ENCODE measurements around the gene GLTP. TPM values are rescaled to one million over a fixed set of nuclear protein-coding genes. Genes with fewer than 3 reads are reported as not detected.

The GLTP gene
- total RNA-seq, 1 experiment from 2014 or later, result 15.5 TPM

GRCh38 chr12:109860977-109861376 is 19.4 kb downstream of the GLTP start:
- Mint-ChIP-seq H3K4me1 (peaks cover 7 to 11% of the 10 kb centered on the region in 2 experiments), H3K4me3 (no peak overlapping the region), H3K27me3 (ENCODE audit: low read depth) (no peaks in the 10 kb centered on the region), H3K36me3 (ENCODE audit: insufficient read depth in 1 of 3, low read depth in 3 of 3) (peaks cover 0 to 5% (median 2%) of the 10 kb centered on the region in 3 experiments; a peak in 5 of 7 replicates), H3K9me3 (no peaks in the 10 kb centered on the region), H3K27ac (no peak overlapping the region)
- Histone ChIP-seq H3K23me2 (ENCODE audit: insufficient read length, low read depth, low read length, poor library complexity, severe bottlenecking) (no peaks in the 10 kb centered on the region), H3T11ph (ENCODE audit: low read length) (no peak overlapping the region), H3K27me3 (ENCODE audit: insufficient read depth, low read length) (no peaks in the 10 kb centered on the region), H3K23ac (ENCODE audit: insufficient read length, low read depth, low read length) (no peak overlapping the region), H3K79me2 (ENCODE audit: insufficient read depth, low read length) (no peaks in the 10 kb centered on the region), H2BK5ac (ENCODE audit: insufficient read length, low read length) (no peak overlapping the region), H4K91ac (ENCODE audit: insufficient read length, low read depth, low read length) (no peak overlapping the region), H3K56ac (ENCODE audit: insufficient read length, low read depth, low read length) (no peak overlapping the region), H2BK120ac (ENCODE audit: low read depth, low read length, poor library complexity, severe bottlenecking) (no peak overlapping the region), H3K18ac (ENCODE audit: insufficient read length, low read depth, low read length) (no peak overlapping the region), H3K9me3 (ENCODE audit: control insufficient read depth, low read depth, low read length) (no peaks in the 10 kb centered on the region), H2AFZ (ENCODE audit: low read length) (no peak overlapping the region), H4K8ac (replicated peaks; ENCODE audit: insufficient read length, low read depth, low read length) (no peak overlapping the region), H3K27ac (ENCODE audit: insufficient read length, low read depth, low read length) (no peak overlapping the region), H2AK5ac (ENCODE audit: insufficient read length, low read length) (no peak overlapping the region), H3K79me1 (ENCODE audit: insufficient read depth, low read depth, low read length, poor library complexity, severe bottlenecking) (peaks cover 2% of the 10 kb centered on the region), H3K9ac (ENCODE audit: extremely low read depth, insufficient read length, low read length) (no peak overlapping the region), H2BK20ac (ENCODE audit: low read depth, low read length, poor library complexity, severe bottlenecking) (no peak overlapping the region), H2BK12ac (ENCODE audit: insufficient read length, low read depth, low read length) (no peak overlapping the region), H3K14ac (ENCODE audit: insufficient read depth, low read length) (no peak overlapping the region), H2BK15ac (ENCODE audit: low read depth, low read length) (no peak overlapping the region), H3K4ac (ENCODE audit: low read depth, low read length) (no peak overlapping the region), H4K20me1 (ENCODE audit: control insufficient read depth, insufficient read depth, insufficient read length) (no peaks in the 10 kb centered on the region), H3K4me1 (ENCODE audit: insufficient read depth, low read length) (peaks cover 4% of the 10 kb centered on the region), H4K5ac (ENCODE audit: insufficient read length, low read depth, low read length) (no peak overlapping the region), H3K4me2 (ENCODE audit: insufficient read depth, insufficient read length, low read length) (no peak overlapping the region)
- TF ChIP-seq, protein P1, sequence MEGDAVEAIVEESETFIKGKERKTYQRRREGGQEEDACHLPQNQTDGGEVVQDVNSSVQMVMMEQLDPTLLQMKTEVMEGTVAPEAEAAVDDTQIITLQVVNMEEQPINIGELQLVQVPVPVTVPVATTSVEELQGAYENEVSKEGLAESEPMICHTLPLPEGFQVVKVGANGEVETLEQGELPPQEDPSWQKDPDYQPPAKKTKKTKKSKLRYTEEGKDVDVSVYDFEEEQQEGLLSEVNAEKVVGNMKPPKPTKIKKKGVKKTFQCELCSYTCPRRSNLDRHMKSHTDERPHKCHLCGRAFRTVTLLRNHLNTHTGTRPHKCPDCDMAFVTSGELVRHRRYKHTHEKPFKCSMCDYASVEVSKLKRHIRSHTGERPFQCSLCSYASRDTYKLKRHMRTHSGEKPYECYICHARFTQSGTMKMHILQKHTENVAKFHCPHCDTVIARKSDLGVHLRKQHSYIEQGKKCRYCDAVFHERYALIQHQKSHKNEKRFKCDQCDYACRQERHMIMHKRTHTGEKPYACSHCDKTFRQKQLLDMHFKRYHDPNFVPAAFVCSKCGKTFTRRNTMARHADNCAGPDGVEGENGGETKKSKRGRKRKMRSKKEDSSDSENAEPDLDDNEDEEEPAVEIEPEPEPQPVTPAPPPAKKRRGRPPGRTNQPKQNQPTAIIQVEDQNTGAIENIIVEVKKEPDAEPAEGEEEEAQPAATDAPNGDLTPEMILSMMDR (conservative IDR thresholded peaks at IDR 0.05), result no peak
- no peak for DNase-seq
- WGBS (ENCODE audit: extremely low coverage, insufficient read length, low lambda C conversion rate), result no CpG with 5 or more reads among the region's 5 CpGs

Data from H9 (cell line).